ENCODE data around the gene COL1A1. TPM values are rescaled to one million over a fixed set of nuclear protein-coding genes. Genes with fewer than 3 reads are reported as not detected.

Gene COL1A1
- total RNA-seq, 2 donors from 2014 or later: 11.2 to 62.3 TPM

DNA sequence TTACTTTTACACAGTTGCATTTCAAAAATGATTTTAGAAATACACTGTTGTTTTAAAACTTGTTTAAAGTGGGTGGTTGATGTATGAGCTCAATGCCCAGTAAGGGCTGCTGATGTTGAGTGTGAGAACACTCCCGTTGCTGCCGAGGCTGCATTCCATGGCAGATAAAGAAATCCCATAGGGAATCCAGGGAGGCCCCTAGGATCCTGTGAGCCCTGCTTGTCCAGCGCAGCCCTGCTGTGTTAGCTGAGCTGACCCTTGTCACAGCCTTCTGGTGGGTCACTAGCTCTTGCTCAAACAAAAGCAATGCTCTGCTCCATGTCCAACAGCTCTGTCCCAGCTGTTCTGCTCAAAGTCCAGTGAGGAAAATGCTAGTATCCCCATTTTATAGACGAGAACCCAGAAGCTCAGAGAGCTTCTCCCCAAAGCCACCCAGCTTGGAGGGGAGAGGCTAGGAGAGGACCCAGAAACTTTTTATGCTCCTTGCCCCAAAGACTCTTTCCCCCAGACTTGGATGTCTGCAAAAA, 18.6 kb upstream of the COL1A1 start:
- H3K4me1 ChIP-seq: peaks cover 6% of the 10 kb centered on the region
- H3K27ac ChIP-seq: no peak overlapping the region
- no peaks in the 10 kb centered on the region for H3K36me3 ChIP-seq (replicated peaks in 1 of 2; ENCODE audit: insufficient read depth in 1 of 2, low read depth in 2 of 2)
- H3K9me3 ChIP-seq: no peaks in the 10 kb centered on the region
- WGBS, 2 donors: 78 to 83% methylated on average over 4 of the region's 4 CpGs
- no peak for TF ChIP-seq POLR2A (IDR thresholded peaks at IDR 0.05)
- no peak for TF ChIP-seq CTCF (IDR thresholded peaks at IDR 0.05)
- no peak overlapping the region for H3K4me3 ChIP-seq
- intact Hi-C loops (cut with DNase I): no loop called here
- peak; percentile 31 for ATAC-seq
- H3K27me3 ChIP-seq: no peaks in the 10 kb centered on the region
- DNase-seq: no peak

- ATAC-seq (no peak), DNase-seq (no peak)
- H3K27ac ChIP-seq: no peak overlapping the region
- 61 to 72% methylated on average over 5 of the region's 5 CpGs for WGBS, 2 donors
- intact Hi-C loops (cut with DNase I): no loop called here
- H3K9me3 ChIP-seq: no peaks in the 10 kb centered on the region
- no peak for TF ChIP-seq POLR2A (IDR thresholded peaks at IDR 0.05)
- TF ChIP-seq CTCF (IDR thresholded peaks at IDR 0.05): no peak
- H3K4me3 ChIP-seq: no peak overlapping the region
- H3K27me3 ChIP-seq: no peaks in the 10 kb centered on the region
- no peaks in the 10 kb centered on the region for H3K36me3 ChIP-seq (replicated peaks in 1 of 2; ENCODE audit: insufficient read depth in 1 of 2, low read depth in 2 of 2)
- H3K4me1 ChIP-seq: peaks cover 6% of the 10 kb centered on the region
These were observed 17.9 kb upstream of the COL1A1 start for GRCh38 chr17:50219342-50219741.

GRCh38 chr17:50218771-50219315, 17.4 kb upstream of the COL1A1 start:
- peaks cover 6% of the 10 kb centered on the region for H3K4me1 ChIP-seq
- DNase-seq: no peak

DNA sequence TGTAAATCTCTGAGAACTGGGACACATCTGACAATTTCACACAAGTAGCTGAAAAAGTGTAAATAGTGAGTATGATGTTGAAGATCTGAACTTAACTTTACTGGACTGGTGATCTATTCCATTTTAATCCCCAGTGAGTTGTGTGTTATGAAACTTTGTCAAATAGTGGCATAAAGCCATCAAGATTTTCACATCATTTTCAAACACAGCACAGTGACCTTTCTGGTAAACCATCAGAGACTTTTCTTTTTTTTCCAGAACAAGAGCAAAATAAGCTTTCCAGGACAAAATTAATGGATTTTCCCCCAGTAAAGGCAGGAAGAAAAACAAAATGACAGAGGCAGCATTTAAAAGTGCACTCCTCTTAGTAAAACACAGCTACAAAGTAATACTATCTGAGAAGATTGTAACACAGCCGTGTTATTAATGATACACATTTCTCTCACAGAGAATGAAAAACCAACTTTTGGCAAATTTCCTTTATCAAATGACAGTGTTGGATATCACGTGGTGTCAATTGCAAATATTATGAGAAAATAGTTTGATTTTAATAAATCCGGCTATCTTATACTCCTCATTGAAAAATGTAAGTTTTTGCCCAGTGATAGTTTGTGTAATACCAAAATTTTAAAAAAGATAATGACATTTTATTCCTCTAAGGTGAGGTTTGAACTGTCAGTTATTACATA, 16.8 kb upstream of the COL1A1 start:
- ATAC-seq (no peak), DNase-seq (no peak)
- no peaks in the 10 kb centered on the region for H3K9me3 ChIP-seq
- TF ChIP-seq POLR2A (IDR thresholded peaks at IDR 0.05) (no peak), CTCF (IDR thresholded peaks at IDR 0.05) (no peak)
- intact Hi-C loops (cut with DNase I): no loop called here
- H3K27ac ChIP-seq: peak overlapping the region in 2 of 4 donors; percentile 13 to 17
- WGBS, 2 donors: 47 to 49% methylated on average over 3 of the region's 3 CpGs
- H3K27me3 ChIP-seq: no peaks in the 10 kb centered on the region
- peaks cover 6% of the 10 kb centered on the region for H3K4me1 ChIP-seq
- H3K4me3 ChIP-seq: no peak overlapping the region
- no peaks in the 10 kb centered on the region for H3K36me3 ChIP-seq (replicated peaks in 1 of 2; ENCODE audit: insufficient read depth in 1 of 2, low read depth in 2 of 2)

More at GRCh38 chr17:50218771-50219315, 17.4 kb upstream of the COL1A1 start:
- peak; percentile 47 for ATAC-seq
- no peak for TF ChIP-seq CTCF (IDR thresholded peaks at IDR 0.05)
- no peak for TF ChIP-seq POLR2A (IDR thresholded peaks at IDR 0.05)
- no peak overlapping the region for H3K4me3 ChIP-seq
- H3K27ac ChIP-seq: peak overlapping the region in 2 of 4 donors; percentile 13 to 17
- H3K36me3 ChIP-seq (replicated peaks in 1 of 2; ENCODE audit: insufficient read depth in 1 of 2, low read depth in 2 of 2): no peaks in the 10 kb centered on the region
- no peaks in the 10 kb centered on the region for H3K27me3 ChIP-seq
- intact Hi-C loops (cut with DNase I): no loop called here
- 62 to 70% methylated on average over 1 of the region's 1 CpG for WGBS, 2 donors
- no peaks in the 10 kb centered on the region for H3K9me3 ChIP-seq

Measured in body of pancreas (tissue), 4 donors.